ENCODE data around the gene CMTM3.
"Not testable (repeated sequence)": the region's sequence is repeated elsewhere in the genome, so short reads cannot be mapped to it uniquely, and the experiment has no call there.

Gene CMTM3

DNA sequence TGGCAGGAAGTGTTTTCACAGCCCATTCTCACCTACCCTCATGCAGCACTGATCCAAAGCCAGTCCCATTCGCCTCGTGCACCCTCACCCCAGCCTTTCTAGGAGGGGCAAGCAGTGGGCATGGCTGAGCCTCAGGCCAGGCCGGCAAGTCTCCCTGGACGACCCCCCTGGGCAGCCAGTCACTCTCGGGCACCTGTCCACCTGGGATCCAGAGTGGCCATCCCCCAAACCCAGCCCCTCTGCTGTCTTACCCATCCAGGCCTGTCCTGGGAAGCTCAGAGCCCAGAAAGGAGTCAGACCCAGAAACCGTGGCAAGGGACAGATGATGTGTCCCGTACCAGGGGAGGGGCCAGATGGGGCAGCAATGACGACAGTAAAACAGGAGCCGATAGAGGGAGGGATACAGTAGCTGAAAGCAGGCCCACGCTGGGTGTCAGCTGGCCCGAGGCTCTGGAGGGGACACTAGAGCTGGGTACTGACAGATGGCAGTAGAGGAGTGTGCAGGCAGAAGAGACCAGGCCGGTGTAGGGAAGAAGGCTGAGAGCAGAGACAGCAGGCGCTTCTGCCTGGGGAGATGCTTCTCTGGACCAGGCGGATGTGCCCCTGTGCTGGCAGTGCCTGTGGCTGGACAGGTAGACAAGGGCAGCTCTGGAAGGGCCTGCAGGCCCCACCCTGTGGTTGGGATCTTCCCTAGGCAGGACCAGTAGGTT lies 5.8 kb downstream of the CMTM3 start:
- DNase-seq (ENCODE audit: low read depth) = no peak

- not testable (repeated sequence) for DNase-seq (ENCODE audit: low read depth)
Observed at GRCh38 chr16:66611911-66612310, 7.4 kb downstream of the CMTM3 start.

DNA sequence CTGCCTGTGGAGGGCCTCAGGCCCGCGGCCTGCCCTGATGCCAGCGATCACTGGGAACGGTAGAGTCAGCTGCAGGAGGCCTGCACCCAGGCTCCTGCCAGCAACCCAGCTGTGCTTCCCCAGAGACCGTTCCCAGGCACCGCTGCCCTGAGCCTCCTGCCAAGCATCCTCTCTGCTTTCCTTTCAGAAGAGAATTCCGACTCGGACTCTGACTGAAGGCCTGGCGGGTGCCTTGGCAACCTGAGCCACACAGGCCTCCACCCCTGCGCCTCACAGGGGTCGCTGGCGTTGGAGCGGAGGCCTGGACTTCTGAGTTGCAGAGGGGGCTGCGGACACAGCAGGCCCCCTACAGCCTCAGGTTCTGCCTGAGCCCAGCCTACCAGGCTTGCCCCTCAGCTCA lies 7.9 kb downstream of the CMTM3 start:
- DNase-seq (ENCODE audit: low read depth) = no peak

- no peak for DNase-seq (ENCODE audit: low read depth)
Observed at GRCh38 chr16:66614161-66614802, 9.8 kb downstream of the CMTM3 start.

DNA sequence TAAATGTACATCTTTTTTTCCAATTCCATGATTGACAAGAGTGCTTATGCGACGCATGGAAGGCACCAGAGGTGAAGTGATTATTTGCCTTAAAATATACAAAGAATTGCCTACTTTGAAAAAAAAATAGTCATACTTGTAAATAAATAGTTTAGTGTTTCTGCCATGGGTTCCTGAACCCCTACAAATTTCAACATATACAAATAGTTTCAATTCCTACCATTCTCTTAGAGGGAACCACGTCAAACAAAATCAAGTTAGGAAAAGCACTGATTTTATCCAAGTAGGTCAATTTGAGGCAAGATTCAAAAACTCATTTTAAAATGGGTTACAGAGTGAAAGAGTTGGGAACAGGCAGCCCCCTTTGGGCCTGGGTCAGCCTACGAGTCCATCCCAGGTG lies 11.7 kb downstream of the CMTM3 start:
- no peak for DNase-seq (ENCODE audit: low read depth)

DNA sequence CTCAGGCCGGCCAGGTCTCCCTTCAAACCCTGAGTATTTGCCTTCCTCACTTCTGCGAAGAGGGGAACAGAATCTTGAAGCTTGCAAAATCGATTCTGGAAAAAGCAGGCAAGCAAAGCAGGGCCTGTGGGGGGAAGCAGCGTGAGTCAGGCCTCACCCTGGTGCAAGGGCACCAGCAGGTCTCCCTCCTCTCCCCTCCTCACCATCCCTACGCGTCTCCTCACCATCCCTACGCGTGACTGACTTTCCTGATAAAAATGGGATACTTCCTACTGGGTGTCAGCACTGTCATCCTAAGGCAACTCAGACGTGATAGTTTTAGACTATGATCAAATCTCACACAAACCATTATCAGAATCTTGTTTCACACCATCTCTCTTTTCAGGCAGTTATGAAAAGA lies 12.1 kb downstream of the CMTM3 start:
- DNase-seq (ENCODE audit: low read depth) = no peak

DNA sequence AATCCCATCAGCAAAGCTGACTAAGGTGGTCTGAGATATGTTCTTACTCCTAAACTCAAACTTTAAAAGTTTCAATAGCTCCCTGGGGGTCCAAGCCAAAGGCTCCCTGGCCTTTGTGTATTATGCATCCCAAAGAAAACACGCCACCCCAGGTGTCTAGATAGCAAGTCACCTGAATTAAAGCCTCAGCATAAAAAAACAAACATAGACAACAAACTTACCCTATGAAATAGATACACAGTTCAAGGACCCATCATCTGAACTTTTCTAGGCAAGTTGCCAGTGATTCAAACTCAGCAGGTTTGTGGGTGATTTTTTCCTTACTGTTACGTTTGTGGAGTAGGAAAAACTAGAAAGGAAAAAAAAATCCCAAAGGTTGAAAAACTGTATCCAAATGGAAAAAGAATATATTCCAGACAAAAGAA lies 12.5 kb downstream of the CMTM3 start:
- no peak for DNase-seq (ENCODE audit: low read depth)

DNA sequence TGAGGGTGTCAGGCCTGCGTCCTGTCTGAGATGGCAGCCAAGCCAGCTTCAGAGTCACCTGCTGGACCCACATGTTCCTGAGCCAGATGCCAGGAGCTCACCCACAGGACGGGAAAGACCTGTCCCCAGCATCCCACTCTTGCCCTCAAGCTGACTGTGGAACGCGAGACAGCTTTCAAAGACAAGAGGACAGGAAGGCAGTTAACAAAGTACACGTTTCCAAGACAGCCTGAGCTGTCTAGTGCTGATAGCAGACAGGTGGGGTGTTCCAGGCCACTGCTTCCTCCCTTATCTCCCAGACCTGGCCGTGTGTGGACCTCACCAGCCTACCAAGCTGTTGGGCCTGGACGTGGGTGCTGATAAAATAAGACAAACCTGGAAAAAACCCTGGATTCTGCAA lies 13.2 kb downstream of the CMTM3 start:
- DNase-seq (ENCODE audit: low read depth) = no peak

DNA sequence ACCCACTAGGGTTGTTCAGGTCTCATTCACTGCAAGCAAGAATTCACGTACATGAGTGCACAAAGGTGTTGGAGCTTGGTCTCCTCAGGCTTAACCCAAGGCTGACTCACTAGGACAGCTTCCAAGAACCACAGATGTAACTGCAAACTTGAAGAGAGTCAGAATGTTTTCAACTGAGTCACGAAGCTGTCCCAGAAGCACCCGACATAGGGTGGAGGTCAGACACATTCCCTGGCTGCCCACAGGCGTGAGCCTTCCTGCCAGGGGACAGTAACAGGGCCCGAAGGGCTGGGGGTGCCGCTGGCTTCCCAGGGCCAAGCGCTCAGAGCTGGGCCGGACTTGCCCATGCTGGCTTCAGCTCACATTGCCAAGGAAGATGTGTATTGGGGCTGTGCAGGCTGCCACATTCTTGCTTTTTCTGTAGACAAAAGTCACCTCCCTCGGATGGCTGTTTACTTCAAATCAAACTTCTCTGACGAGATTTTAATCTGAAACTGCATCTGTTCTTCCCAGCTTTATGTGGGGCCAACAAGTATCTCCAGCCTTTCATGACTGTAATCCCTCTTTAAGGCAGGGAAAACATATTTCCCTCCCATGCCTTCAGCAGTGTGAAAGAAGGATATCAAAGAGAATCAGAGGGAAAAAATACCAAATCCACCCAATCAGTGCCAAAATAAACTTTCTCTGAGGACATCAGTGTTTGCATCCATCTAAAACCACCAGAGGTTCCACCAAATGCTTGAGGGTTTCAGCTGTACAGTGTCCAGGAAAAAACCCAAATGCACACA lies 14.3 kb downstream of the CMTM3 start:
- peak; percentile 93 for DNase-seq (ENCODE audit: low read depth)

DNA sequence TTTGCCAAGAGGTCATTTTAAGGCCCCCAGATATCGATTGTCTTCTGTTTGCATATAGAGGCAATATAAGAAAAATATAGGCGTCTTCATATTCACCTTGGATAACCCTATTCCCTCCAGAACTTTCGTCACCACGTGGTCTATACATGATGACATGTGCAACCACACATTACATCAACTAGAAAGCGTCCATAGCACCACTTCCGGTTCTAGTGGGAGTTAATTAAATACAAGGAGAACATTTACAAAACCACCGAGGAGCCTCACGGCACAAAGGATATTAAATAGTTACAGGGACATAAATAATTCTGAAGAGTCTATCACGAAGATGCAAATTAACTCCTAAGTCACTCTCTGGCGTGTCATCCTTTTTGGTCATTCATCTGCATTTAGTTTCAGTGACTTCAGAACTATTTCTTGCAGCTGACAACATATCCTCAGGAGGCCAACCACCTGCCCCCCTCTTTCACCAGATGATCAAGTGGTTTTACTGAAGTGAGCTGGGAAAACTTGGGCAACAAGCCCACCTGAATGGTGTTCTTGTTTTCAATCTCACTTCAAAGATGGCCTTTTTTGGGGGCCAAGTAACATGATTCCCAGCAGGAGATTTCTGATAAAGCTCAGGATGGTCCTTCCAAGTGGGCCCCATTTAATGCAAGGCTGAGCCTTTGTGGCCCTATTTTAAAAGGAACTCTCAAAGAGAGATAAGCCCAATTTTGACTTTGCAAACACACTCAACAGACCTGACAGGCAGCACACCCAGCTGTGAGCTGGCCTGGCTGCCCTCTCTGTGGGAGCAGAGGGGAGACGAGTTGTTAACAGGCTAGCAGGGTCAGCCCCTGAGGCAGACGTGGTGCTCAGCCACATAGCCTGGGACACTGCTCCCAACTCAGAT lies 15.3 kb downstream of the CMTM3 start:
- DNase-seq (ENCODE audit: low read depth) = peak; percentile 53

DNA sequence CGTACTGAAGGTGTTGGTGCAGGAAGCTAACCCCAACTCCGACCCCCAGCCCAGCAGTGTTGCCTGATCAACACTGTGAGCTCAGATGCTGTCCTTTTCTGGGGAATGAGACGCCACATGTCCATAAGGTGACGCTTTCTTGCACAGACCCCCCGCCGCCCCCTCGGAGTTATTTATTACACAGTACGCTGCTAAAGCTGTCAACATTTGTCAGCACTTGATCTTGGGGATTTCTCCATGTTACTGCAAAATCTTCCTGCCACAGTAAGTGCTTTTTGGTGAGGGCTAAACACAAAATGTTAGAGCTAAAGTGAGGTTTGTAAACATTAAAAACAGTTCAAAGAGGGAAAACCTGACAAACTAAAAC lies 15.9 kb downstream of the CMTM3 start:
- no peak for DNase-seq (ENCODE audit: low read depth)

- DNase-seq (ENCODE audit: low read depth) = peak; percentile 55
Observed at GRCh38 chr16:66621973-66622372, 17.5 kb downstream of the CMTM3 start.

- no peak for DNase-seq (ENCODE audit: low read depth)
Observed at GRCh38 chr16:66622863-66623262, 18.4 kb downstream of the CMTM3 start.

GRCh38 chr16:66623755-66624154 lies 19.3 kb downstream of the CMTM3 start:
- DNase-seq (ENCODE audit: low read depth) = no peak

DNA sequence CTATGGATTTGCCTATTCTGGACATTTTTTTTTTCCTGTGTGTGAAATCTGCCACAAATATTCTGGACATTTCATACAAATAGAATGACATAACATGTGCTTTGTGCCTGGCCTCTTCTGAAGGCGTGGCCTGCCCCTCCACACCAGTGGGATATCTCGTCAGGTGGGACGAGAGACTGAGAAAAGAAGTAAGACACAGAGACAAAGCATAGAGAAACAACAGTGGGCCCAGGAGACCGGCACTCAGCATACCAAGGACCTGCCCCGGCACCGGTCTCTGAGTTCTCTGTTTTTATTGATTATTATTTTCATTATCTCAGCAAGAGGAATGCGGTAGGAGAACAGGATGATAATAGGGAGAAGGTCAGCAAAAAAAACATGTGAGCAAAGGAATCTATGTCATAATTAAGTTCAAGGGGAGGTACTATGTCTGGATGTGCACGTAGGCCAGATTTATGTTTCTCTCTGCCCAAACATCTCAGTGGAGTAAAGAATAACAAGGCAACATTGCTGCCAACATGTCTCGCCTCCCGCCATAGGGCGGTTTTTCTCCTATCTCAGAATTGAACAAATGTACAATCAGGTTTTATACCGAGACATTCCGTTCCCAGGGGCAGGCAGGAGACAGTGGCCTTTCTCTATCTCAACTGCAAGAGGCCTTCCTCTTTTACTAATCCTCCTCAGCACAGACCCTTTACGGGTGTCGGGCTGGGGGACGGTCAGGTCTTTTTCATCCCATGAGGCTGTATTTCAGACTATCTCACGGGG lies 23.3 kb downstream of the CMTM3 start:
- DNase-seq (ENCODE audit: low read depth) = not testable (repeated sequence)

DNA sequence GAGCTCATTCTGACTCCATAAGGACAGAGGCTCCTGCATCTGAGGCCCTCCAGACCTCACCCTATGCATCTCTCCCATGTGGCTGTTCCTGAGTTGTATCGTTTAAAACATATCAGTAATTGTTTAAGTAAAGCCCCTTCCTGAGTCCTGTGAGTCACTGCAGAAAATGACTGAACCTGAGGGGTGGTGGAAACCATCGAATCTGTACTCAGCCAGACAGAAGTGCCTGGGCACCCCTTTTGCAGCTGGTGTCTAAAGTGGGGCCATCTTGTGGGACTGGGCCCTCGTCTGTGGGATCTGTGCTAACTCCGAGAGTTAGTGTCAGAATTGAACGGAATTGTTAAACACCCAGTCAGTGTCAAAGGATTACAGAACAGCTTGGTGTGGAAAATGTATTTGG lies 25.4 kb downstream of the CMTM3 start:
- DNase-seq (ENCODE audit: low read depth) = no peak

GRCh38 chr16:66630561-66631260 lies 26.2 kb downstream of the CMTM3 start:
- not testable (repeated sequence) for DNase-seq (ENCODE audit: low read depth)

DNA sequence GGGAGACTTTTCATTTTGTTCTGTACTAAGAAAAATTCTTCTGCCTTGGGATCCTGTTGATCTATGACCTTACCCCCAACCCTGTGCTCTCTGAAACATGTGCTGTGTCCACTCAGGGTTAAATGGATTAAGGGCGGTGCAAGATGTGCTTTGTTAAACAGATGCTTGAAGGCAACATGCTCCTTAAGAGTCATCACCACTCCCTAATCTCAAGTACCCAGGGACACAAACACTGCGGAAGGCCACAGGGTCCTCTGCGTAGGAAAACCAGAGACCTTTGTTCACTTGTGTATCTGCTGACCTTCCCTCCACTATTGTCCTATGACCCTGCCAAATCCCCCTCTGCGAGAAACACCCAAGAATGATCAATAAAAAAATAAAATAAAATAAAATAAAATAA lies 27.1 kb downstream of the CMTM3 start:
- DNase-seq (ENCODE audit: low read depth) = not testable (repeated sequence)

DNA sequence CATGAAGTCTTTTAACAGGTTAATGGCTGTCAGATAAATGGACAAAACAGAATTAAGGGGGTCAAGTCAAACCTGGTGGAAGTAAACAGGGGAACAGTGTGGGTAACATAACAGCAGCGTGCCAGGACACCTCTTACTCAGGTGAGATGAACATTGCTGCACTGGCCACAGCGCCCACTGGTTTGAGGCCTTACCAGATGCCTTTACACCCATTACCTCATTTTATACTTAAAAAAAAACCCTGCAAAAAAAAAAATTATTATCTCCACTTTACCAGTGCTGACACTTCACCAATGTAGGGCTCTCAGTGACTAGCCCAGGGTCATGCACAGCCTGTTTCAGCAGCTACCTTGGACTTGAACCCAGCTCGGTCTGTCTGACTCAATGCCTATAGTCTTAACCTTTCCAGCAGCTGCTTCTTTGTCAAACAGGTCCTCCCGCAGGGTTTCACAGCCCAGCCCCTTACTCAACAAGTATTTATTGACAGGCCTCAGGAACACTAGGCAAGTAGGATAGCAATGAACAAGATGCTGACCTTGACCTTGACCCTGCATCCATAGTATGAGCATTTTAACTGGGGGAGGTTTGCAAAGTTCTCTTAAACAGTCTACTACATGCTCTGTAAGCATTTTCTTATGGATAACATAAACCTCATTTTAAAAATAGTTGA lies 30.2 kb downstream of the CMTM3 start:
- DNase-seq (ENCODE audit: low read depth) = no peak

DNA sequence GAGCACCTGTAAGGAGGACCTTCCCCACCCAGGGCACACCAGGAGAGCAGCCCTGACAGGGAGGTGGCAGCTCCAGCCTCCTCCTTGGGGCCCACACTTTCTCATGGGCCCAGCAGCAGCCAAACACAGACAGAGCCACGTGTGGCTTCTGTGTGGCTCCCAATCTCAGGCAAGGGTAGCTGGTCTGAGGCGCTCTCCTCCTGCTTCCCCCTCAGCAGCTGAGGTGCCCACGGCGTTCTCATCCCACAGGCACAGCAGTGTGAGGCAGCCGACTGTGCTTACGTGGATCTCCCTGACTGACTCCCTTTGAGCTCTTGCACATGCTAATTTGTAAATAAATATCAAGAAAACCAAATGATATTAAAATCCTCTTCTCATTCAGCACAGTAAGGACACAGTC lies 30.9 kb downstream of the CMTM3 start:
- no peak for DNase-seq (ENCODE audit: low read depth)

Measured in stromal cell of bone marrow (primary cell).